Breast epithelium (tissue), 4 donors: ENCODE data around the gene PAIP2. TPM values are rescaled to one million over a fixed set of nuclear protein-coding genes. Genes with fewer than 3 reads are reported as not detected.
A peak's percentile ranks its signal among the peaks of the same experiment; 100 is the strongest.

Source experiments
- DNase-seq, 2 donors: peaks; one replicate each; pipeline ENCODE4 v3.0.0-alpha.2; 2019; ENCODE audit warnings: low spot score in 2 of 2
- H3K27ac ChIP-seq, 2 donors: fragments of 200-600 bp; sonication (generic) in 1 of 2; one replicate each; pipeline ENCODE4 v1.5.1; 2016 to 2019; ENCODE audit warnings: mild to moderate bottlenecking in 1 of 2
- H3K27me3 ChIP-seq, 2 donors: fragments of 200-600 bp; sonication (generic) in 1 of 2; one replicate each; pipeline versions ENCODE4 v1.5.1 to v1.6.0; 2017 to 2019; ENCODE audit warnings: control low read depth in 1 of 2, mild to moderate bottlenecking in 1 of 2
- H3K36me3 ChIP-seq: fragments of 200-600 bp; one replicate; pipeline ENCODE4 v1.5.1; 2019
- H3K4me1 ChIP-seq, 2 donors: fragments of 200-600 bp; sonication (generic); one replicate each; pipeline ENCODE4 v1.5.1; 2016 to 2019; ENCODE audit warnings: control low read depth in 1 of 2
- H3K4me3 ChIP-seq, 3 donors: fragments of 200-600 bp; sonication (generic); 1 replicate in 2 of 3; 2 replicates in 1 of 3; pipeline ENCODE4 v1.5.1; 2016 to 2019; ENCODE audit warnings: mild to moderate bottlenecking in 3 of 3, moderate library complexity in 2 of 3
- H3K9me3 ChIP-seq, 2 donors: fragments of 200-600 bp; sonication (generic) in 1 of 2; one replicate each; pipeline ENCODE4 v1.5.1; 2016 to 2019; ENCODE audit warnings: control low read depth in 1 of 2
- CTCF ChIP-seq, 3 donors: fragments of 450-650 bp; IDR thresholded peaks; one replicate each; pipeline ENCODE4 v1.5.1; 2016 to 2017; ENCODE audit warnings: antibody characterized with exemption in 3 of 3, mild to moderate bottlenecking in 3 of 3, moderate library complexity in 3 of 3
- POLR2A ChIP-seq: fragments of 450-650 bp; IDR thresholded peaks from one replicate; pipeline ENCODE4 v1.6.1; 2016; ENCODE audit warnings: antibody characterized with exemption, mild to moderate bottlenecking, moderate library complexity
- POLR2AphosphoS5 ChIP-seq, 3 donors: sonication (generic); formaldehyde crosslinking; IDR thresholded peaks; one replicate each; pipeline ENCODE4 v1.6.1; 2017; ENCODE audit warnings: antibody characterized with exemption in 3 of 3
- intact Hi-C: fragments of 100-400 bp; cut with DNase I; formaldehyde crosslinking; loops from one replicate; pipeline ENCODE4 v1.15.1; 2023; ENCODE audit warnings: low total_unique reads
- total RNA-seq, 3 donors: library from RNA; depleted of rRNA; stranded (reverse); fragments of >200 nt; gene quantifications; one replicate each; pipeline ENCODE4 v1.1.0, GENCODE V29; 2016

PAIP2 gene
- total RNA-seq, 3 donors from 2014 or later = 86.3 to 95.4 (median 95.0) TPM

GRCh38 chr5:139387611-139388197, 46.0 kb downstream of the PAIP2 start:
- peak overlapping the region in 1 of 3 donors; percentile 61 for H3K4me3 ChIP-seq
- DNase-seq = no peak
- H3K4me1 ChIP-seq = peaks cover 0 to 26% of the 10 kb centered on the region in 2 donors
- H3K9me3 ChIP-seq = no peaks in the 10 kb centered on the region
- H3K27ac ChIP-seq = peak overlapping the region; percentile 62 to 88
- TF ChIP-seq CTCF (IDR thresholded peaks at IDR 0.05) = no peak
- TF ChIP-seq POLR2AphosphoS5 (IDR thresholded peaks at IDR 0.05) = no peak
- H3K36me3 ChIP-seq = no peaks in the 10 kb centered on the region
- intact Hi-C loops = no loop called here
- no peaks in the 10 kb centered on the region for H3K27me3 ChIP-seq

GRCh38 chr5:139388198-139388821, 46.7 kb downstream of the PAIP2 start:
- Histone ChIP-seq H3K9me3 (no peaks in the 10 kb centered on the region), H3K4me3 (peak overlapping the region in 2 of 3 donors; percentile 40 to 61), H3K27me3 (no peaks in the 10 kb centered on the region), H3K27ac (peak overlapping the region; percentile 62 to 88), H3K36me3 (no peaks in the 10 kb centered on the region), H3K4me1 (peaks cover 0 to 30% of the 10 kb centered on the region in 2 donors)
- DNase-seq = peak; percentile 46 to 80
- TF ChIP-seq CTCF (IDR thresholded peaks at IDR 0.05) (no peak), POLR2A (no peak), POLR2AphosphoS5 (IDR thresholded peaks at IDR 0.05) (no peak)
- intact Hi-C loops = no loop called here

- H3K27ac ChIP-seq = peak within 1 kb of the TSS; percentile 62 to 88
These were observed 48.3 kb downstream of the PAIP2 start, which contains the start of gene MZB1 for GRCh38 chr5:139389701-139390638. Gene MZB1, minus strand, starts transcription at chr5:139389913. Its CDS starts 57 bp downstream, at chr5:139389856.

More at GRCh38 chr5:139389701-139390638, 48.3 kb downstream of the PAIP2 start, which contains the start of gene MZB1:
- DNase-seq = no peak
- H3K4me3 ChIP-seq = peak within 1 kb of the TSS in 2 of 3 donors; percentile 40 to 61
- no peaks in the 10 kb centered on the region for H3K36me3 ChIP-seq
- TF ChIP-seq CTCF (IDR thresholded peaks at IDR 0.05) (no peak), POLR2AphosphoS5 (IDR thresholded peaks at IDR 0.05) (no peak), POLR2A (no peak)
- H3K27me3 ChIP-seq = peaks cover 0 to 3% of the 10 kb centered on the region in 2 donors
- H3K9me3 ChIP-seq = no peaks in the 10 kb centered on the region
- H3K4me1 ChIP-seq = peaks cover 3 to 21% of the 10 kb centered on the region in 2 donors
- intact Hi-C loops = loop anchor here (10.0 kb wide), 1 partner anchor 95 kb away; the partner anchor contains the start of gene MATR3
